ENCODE measurements around the gene GPR158. TPM values are rescaled to one million over a fixed set of nuclear protein-coding genes. Genes with fewer than 3 reads are reported as not detected.
A peak's percentile ranks its signal among the peaks of the same experiment; 100 is the strongest.
"Not testable (repeated sequence)": the region's sequence is repeated elsewhere in the genome, so short reads cannot be mapped to it uniquely, and the experiment has no call there.

GPR158 gene, protein sequence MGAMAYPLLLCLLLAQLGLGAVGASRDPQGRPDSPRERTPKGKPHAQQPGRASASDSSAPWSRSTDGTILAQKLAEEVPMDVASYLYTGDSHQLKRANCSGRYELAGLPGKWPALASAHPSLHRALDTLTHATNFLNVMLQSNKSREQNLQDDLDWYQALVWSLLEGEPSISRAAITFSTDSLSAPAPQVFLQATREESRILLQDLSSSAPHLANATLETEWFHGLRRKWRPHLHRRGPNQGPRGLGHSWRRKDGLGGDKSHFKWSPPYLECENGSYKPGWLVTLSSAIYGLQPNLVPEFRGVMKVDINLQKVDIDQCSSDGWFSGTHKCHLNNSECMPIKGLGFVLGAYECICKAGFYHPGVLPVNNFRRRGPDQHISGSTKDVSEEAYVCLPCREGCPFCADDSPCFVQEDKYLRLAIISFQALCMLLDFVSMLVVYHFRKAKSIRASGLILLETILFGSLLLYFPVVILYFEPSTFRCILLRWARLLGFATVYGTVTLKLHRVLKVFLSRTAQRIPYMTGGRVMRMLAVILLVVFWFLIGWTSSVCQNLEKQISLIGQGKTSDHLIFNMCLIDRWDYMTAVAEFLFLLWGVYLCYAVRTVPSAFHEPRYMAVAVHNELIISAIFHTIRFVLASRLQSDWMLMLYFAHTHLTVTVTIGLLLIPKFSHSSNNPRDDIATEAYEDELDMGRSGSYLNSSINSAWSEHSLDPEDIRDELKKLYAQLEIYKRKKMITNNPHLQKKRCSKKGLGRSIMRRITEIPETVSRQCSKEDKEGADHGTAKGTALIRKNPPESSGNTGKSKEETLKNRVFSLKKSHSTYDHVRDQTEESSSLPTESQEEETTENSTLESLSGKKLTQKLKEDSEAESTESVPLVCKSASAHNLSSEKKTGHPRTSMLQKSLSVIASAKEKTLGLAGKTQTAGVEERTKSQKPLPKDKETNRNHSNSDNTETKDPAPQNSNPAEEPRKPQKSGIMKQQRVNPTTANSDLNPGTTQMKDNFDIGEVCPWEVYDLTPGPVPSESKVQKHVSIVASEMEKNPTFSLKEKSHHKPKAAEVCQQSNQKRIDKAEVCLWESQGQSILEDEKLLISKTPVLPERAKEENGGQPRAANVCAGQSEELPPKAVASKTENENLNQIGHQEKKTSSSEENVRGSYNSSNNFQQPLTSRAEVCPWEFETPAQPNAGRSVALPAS (N-terminal part only)
- total RNA-seq: under 1 TPM in 1 of 2 donors, not detected in 1; 0.05 TPM
- long read RNA-seq: 0 reads

DNA sequence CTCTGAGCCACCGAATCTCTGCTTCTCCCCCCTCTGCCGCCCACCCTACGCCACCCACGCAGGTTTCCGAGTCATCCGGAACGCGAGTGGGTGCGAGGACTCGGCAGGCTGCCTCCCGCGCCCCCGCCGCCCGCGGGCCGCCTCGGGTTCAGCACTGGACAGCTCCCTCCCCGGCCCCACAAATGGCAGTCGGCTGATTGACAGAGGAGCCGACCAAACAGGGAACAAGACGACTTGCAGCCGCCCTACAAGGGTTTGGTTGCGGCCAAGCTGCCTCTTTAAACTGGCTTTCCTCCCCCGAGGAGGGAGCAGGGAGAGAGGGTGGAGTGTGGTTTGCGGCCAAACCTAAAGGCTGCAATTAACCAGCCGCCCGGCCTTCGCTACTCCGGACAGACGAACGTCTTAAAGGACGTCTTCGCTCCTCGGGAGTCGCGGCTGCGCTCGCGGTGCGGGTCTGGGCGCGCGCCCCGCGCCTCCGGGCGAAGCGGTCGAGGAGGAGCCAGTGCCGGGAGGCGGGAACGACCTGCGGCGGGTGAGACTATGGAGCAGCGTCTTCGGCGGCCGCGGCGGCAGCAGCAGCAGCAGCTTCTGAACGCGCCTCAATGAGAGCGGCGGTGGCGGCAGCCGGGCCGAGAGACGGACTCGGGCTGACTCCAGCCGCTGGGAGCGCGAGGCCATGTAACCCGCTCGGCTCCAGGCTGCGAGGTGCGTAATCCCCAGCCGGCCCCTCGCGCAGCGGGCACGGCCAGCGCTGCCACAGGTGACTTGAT is at the start of gene GPR158:
Gene GPR158, plus strand, starts transcription at position 541 of the 770 bp plus-strand sequence. CDS start 420 bp downstream, outside the sequence.
- DNase-seq: peak; percentile 89
- peak; percentile 94 to 98 for ATAC-seq
- intact Hi-C loops (cut with DNase I): no loop called here

DNA sequence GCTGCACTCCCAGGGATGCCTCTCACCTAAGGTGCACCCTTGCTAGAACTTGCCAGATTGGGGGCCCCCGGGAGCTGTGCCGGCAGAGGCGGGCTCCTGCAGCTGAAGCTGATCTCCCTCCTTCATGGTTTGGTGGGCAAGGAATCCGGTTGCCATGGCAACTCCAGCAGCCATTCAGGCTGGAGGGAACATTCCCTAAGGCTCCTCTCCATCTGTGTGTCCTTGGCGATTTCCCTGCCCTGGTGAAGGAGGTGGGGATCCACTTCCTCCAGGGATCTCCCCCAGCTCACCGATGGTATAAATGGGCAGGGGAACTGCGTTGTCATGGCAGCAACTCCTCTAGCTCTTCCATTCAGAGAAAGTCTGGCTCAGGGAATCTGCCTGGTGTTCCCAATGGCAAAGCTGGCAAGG is 49.6 kb upstream of the GPR158 start:
- intact Hi-C loops (cut with DNase I): no loop called here
- ATAC-seq (no peak), DNase-seq (no peak)

DNA sequence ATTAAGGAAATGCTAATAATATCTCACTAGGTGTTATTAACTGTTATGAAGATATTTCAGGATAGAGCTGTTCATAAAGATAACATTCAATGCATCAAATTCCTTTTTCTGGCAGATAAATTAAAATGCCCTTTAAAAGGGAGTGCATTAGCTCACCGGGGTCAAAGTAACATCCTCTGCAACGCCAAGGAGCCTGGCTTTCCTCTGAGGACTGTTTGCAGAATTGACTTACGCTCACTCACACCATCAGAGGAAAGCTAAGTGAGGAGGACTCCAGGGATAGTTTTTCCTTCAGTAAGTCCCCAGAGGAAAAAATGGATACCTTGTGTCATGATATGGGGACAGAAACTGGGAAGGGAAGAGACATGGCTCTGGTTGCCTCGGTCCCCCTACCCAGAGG is 45.2 kb upstream of the GPR158 start:
- intact Hi-C loops (cut with DNase I): no loop called here
- DNase-seq: no peak
- no peak for ATAC-seq

DNA sequence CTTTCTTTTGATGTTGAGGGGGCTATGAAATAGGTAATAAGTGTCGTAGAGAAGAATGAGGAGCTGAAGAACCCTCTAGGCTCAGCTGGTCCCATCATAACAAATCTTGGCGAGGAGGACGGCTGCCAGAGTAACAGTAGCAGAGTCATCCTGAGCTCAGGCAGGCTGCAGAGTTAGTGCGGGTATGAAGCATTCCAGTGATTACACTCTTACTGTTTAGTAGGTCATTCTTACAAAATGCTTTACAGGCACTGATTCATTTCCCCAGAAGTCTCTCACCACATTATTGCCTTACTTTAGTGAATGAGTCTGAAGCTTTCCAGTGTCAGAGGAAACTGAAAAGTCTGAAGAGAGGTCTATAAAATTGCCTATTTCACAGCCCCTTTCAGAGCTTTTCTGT is 43.9 kb upstream of the GPR158 start:
- intact Hi-C loops (cut with DNase I): no loop called here
- DNase-seq: no peak
- ATAC-seq: no peak

DNA sequence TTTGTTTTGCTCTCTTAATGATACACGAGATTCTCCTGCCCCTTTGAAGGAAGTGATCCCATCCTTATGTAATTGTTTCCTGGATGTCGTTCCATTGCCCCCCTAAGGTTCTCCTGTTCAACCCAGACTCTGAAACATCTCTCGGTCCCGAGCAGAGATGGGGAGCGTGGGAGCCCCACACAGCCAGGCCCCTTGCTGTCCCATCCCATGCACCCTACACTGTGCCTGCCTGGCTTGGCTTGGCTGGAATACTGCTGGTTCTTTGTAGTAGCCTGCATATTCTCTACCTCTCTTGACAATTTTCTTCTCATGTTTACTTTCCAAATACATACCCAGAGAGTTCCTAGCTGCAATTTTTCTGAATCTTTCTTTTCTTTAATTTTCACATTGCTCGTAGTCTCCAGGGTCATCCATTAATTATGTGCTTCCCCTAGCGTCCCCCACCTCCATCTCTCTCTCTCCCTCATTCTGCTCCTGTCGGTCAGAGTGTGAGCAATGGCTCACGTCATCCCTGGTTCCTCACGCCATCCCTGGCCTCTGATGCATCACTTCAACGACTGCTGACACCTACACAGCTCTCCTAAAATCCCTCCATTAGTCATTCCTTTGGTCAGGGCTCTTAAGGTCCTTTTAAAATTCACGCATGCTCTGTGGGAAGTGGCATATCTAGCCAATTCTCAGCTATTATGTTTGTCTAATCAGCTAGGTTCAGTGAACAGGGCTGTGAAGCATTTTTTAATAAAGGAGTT is 32.5 kb upstream of the GPR158 start:
- ATAC-seq: no peak
- DNase-seq: no peak
- intact Hi-C loops (cut with DNase I): no loop called here

DNA sequence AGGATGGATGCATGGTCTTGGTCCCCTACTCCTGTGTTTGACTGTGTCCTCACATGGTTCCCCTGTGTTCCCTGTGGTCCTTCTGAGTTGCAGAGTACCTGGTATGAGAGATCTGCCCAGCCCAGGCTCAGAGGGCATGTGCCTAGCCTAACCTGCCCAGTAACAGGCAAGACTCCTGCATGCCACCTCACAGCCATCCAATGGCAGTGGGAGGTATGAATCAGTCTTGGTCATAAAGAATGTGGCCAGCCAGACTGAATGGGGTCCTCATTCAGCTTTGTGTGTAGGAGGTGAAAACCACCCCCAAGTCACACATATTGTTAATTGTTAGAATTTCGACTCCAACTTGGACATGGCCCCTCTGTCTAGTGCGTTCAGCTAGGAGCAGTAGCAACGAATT is 17.2 kb upstream of the GPR158 start:
- intact Hi-C loops (cut with DNase I): no loop called here
- ATAC-seq (no peak), DNase-seq (no peak)

DNA sequence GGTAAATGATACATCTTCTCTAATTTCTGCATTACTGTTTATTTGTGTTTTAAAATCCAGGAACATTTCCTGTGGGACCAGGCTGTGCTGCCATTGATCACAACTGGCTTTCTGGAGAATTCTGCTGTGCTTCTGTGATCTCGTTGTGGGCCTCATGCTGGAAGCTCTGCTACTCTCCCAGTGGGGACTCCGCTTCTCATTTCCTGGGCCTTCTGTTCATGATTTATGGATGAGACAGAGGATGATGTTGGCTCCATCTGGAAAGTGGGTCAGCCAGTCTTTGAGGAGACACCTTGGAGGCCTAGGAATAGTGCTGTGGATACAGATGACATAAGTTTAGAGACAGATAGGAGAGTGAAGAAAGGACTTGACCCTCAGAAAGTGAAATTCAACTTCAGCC is 15.2 kb upstream of the GPR158 start:
- ATAC-seq (no peak), DNase-seq (no peak)
- intact Hi-C loops (cut with DNase I): no loop called here

DNA sequence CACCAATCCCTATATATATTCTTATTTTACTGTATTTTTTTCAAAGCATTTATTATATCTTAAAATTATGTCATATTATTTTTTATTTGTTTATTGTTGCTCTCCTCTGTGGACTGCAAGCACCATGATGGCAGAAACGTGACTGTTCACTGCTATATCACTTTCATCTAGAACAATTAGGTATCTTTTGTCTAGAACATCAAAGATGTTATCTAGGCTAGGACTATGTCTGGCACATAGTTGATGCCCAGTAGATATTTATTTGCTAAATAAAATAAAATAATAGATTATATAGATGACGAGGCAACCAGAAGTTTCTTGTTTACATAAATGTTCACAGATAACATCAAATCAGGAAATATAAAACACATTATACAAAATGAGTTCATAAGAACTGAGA is 12.4 kb upstream of the GPR158 start:
- intact Hi-C loops (cut with DNase I): no loop called here
- ATAC-seq: no peak
- no peak for DNase-seq

DNA sequence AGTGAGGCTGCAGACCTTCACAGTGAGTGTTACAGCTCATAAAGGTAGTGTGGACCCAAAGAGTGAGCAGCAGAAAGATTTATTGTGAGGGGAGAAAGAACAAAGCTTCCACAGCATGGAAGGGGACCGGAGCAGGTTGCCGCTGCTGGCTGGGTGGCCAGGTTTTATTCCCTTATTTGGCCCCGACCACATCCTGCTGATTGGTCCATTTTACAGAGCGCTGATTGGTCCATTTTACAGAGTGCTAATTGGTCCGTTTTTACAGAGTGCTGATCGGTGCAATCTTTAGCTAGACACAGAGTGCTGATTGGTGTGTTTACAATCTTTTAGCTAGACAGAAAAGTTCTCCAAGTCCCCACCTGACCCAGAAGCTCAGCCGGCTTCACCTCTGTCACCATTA is 11.3 kb upstream of the GPR158 start:
- ATAC-seq; intact Hi-C loops (cut with DNase I): not testable (repeated sequence)

DNA sequence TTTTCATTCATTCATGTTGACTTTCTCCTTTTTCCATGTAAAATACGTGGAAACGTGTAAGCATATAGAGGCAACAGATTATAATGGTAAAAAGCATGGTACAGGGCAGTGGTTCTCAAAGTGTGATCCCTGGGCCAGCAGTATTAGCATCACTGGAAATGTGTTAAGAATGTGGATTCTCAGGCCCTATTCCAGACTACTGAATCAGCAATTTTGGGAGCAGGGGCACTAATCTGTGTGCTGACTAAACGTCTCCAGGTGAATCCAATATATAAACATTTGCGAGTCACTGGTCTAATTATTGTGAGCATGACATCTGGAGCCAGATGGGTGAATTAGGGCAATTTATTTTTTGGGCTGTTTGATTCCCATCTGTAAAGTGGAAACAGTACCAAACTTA is 5.1 kb upstream of the GPR158 start:
- ATAC-seq: no peak
- intact Hi-C loops (cut with DNase I): no loop called here
- no peak for DNase-seq

More for the DNA sequence above, 11.3 kb upstream of the GPR158 start:
- not testable (repeated sequence) for DNase-seq

DNA sequence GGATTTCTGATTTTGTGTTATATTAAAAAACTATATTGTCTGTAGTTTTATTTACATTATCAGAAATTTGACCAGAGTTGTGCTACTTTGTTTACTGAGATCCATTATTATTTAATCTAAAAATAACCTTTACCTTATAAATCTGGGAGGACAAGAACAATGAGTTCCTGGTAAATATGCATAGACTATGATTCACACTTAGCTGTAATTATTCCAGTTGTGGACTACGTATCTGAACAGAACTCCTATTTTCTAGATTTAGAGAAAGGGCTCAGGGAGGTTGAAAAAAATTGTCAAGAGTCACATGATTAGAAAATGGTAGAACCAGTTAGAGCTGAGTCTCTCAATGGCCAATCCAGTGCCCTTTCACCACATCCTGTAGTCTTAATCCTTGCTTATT is 4.2 kb upstream of the GPR158 start:
- intact Hi-C loops (cut with DNase I): no loop called here
- ATAC-seq (no peak), DNase-seq (no peak)

DNA sequence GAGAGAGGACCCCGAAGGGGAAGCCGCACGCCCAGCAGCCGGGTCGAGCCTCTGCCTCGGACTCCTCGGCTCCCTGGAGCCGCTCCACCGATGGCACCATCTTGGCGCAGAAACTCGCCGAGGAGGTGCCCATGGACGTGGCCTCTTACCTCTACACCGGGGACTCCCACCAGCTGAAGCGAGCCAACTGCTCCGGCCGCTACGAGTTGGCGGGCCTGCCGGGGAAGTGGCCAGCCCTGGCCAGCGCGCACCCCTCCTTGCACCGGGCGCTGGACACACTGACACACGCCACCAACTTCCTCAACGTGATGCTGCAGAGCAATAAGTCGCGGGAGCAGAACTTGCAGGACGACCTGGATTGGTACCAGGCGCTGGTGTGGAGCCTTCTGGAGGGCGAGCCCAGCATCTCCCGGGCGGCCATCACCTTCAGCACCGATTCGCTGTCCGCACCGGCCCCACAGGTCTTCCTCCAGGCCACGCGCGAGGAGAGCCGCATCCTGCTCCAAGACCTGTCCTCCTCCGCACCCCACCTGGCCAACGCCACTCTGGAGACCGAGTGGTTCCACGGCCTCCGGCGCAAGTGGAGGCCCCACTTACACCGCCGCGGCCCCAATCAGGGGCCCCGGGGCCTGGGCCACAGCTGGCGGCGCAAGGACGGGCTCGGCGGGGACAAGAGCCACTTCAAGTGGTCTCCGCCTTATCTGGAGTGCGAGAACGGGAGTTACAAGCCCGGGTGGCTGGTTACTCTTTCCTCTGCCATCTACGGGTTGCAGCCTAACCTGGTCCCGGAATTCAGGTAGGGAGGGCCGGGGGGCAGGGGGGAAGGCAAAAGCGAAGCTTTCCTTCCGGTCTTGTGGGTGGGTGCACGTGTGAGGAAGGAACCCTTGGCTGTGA is 973 bp downstream of the GPR158 start:
- intact Hi-C loops (cut with DNase I): no loop called here
- ATAC-seq (peak in 1 of 2 donors; percentile 30), DNase-seq (no peak)

DNA sequence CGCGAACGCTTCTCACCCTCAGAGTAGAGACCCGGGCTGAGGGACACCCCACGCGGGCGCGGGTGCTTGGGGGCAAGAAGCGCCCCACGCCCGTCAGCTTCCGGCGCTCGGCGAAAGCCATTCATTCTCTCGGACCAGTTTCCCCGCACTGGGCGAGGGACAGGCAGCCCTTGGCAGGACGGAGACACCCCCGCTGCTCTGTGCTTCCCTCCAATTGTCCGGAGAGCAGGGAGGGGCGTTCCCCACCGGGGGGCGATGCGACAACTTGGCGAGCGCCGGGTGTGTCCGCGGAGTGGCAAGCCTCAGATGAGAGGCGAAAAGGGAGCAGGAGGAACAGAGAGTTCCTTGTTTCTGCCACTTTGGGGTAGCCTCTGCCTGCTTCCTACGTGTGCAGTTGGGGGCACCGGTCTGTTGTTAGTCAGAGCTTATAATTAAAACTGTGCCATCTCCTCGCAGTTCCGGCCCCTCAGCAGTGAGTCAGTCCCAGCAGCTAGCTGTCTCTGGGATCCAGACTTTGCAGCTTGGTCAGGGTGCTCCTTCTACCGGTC is 1.7 kb downstream of the GPR158 start:
- intact Hi-C loops (cut with DNase I): no loop called here
- DNase-seq (no peak), ATAC-seq (no peak)

DNA sequence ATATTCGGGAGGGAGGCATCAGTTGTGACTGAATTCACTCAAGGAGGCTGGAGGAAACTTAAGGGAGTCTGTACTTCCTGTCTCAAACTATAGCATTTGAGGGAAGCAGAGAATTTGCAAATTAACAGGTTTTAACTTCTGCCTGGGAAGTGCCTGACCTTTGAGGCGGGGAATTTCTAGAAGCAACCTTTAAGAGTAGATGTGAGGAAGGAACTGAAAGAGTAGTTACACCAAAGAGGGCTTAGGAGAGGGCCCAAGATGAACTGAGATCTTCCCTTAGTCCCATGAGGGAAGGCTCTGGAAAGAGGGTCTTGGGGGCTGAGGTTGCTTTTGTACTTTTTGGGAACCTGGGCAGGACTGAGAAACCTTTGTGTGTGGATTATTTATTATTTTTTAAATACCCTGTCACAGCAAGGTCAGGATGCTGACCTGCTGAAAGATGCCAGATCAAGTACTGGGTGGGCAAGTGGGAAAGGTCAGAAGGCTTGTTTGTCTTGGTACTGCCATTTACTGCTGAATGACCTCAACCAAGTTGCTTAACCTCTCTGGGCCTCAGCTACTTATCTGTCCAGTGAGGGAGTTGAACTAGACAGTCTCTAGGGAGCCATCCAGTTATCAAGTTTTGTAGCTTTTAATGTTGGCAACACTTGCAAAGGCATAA is 2.4 kb downstream of the GPR158 start:
- no peak for ATAC-seq
- intact Hi-C loops (cut with DNase I): no loop called here
- no peak for DNase-seq

DNA sequence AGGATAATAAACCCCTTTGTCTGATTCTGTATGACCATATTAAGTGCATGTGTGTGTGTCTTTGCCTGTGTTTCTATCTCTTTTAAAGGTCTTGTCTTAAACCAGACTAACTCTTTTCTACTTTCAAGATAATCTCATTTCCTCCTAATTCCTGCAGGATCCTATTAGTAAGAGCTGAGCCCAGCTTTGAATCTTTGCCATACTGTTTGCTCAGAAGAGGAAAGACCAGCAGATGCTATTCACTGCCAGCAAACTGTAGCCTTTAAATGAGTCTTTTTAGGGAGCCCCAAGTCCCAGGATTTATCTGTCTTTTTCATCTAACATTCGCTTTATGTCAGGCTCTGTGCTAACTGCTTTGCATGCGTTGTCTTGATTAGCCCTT is 2.9 kb downstream of the GPR158 start:
- intact Hi-C loops (cut with DNase I): no loop called here
- ATAC-seq: no peak
- no peak for DNase-seq

DNA sequence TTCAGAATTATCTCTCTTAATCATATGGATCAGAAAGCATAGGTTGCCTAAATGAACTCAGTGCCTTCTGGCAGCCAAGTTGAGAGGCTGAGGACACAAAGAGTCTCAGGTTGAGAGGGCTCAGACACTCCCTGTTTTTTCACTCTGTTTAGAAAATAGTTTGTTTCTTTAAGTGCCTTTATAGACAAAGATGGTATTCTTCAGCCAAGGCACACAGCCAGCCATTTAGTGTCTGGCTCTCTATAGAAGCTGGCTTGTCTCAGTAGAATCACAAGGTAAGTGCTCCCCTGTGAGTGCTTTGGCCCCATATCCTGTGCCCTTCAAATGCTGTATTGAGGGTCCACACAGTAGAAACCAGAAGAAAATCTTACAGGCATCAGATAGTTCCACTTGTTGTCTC is 3.6 kb downstream of the GPR158 start:
- intact Hi-C loops (cut with DNase I): no loop called here
- DNase-seq (no peak), ATAC-seq (no peak)

DNA sequence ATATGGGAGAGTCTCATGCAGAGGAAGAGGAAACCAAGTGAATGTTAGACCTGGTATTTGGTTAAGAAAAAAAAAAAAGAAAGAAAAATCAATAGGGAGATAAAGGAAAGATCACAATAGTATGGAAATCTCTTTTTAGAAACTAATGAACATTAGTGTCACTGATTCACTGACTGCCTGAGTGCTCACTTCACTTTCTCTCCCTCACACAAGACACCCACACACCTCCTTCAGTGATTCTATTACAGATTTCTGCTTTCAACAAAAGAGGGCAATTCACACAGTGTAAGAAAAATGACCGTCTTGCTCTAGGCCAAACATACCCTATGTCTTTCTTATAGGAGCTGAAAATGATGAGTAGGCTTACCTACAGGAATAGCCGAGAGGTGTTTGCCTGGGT is 6.0 kb downstream of the GPR158 start:
- intact Hi-C loops (cut with DNase I): no loop called here
- ATAC-seq: no peak

More for the DNA sequence above, 6.0 kb downstream of the GPR158 start:
- DNase-seq: no peak
